ENCODE data around the gene PARP6. TPM values are rescaled to one million over a fixed set of nuclear protein-coding genes. Genes with fewer than 3 reads are reported as not detected.
A peak's percentile ranks its signal among the peaks of the same experiment; 100 is the strongest.

The PARP6 gene
- total and polyA plus RNA-seq, 9 donors: 44.5 to 97.4 (median 70.0) TPM

DNA sequence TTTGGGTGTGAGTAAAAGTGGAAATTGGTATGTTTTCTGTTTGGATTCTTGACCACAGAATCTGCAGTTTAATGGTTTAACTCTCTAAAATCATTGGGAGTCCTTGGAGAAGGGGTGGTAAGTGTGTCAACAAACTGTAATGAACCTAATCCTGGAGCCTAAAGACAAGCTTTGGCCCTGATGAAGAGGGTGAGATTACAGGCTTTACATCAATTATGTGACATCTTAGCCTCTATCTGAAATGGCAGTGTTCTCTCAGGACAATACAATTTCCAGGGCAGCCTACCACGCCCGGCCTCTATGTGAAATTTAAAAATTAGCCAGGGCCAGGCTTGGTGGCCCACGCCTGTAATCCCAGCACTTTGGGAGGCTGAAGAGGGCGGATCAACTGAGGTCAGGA is 37.1 kb downstream of the PARP6 start:
- no peak for DNase-seq
- intact Hi-C loops (cut with DNase I): no loop called here
- no peaks in the 10 kb centered on the region for H3K9me3 ChIP-seq
- H3K4me1 ChIP-seq (ENCODE audit: insufficient read depth): no peaks in the 10 kb centered on the region
- H3K27me3 ChIP-seq: no peaks in the 10 kb centered on the region
- H3K36me3 ChIP-seq: no peaks in the 10 kb centered on the region
- 93 to 97% (median 94%) methylated on average over 4 of the region's 4 CpGs for WGBS, 3 donors
- TF ChIP-seq, protein P1, sequence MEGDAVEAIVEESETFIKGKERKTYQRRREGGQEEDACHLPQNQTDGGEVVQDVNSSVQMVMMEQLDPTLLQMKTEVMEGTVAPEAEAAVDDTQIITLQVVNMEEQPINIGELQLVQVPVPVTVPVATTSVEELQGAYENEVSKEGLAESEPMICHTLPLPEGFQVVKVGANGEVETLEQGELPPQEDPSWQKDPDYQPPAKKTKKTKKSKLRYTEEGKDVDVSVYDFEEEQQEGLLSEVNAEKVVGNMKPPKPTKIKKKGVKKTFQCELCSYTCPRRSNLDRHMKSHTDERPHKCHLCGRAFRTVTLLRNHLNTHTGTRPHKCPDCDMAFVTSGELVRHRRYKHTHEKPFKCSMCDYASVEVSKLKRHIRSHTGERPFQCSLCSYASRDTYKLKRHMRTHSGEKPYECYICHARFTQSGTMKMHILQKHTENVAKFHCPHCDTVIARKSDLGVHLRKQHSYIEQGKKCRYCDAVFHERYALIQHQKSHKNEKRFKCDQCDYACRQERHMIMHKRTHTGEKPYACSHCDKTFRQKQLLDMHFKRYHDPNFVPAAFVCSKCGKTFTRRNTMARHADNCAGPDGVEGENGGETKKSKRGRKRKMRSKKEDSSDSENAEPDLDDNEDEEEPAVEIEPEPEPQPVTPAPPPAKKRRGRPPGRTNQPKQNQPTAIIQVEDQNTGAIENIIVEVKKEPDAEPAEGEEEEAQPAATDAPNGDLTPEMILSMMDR (IDR thresholded peaks at IDR 0.05): no peak
- no peak for TF ChIP-seq EP300 (IDR thresholded peaks at IDR 0.05)
- no peak for TF ChIP-seq POLR2A (IDR thresholded peaks at IDR 0.05)
- no peak overlapping the region for H3K27ac ChIP-seq
- H3K4me3 ChIP-seq: no peak overlapping the region

DNA sequence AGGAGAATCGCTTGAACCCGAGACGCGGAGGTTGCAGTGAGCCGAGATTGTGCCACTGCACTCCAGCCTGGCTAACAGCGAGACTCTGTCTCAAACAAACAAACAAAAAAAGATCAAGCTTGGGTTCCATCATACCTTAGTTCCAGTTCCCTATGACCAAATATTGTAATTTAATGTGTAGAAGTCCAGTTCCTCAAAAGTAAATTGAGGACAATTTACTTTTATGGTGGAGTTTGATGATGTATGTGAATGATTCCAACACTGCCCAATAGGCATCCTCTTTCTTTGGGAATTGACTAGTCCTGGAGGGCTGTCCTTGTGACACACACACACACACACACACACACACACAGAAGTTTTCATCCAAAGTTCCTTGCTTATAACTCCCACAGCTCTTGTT is 38.6 kb downstream of the PARP6 start:
- no peak overlapping the region for H3K4me3 ChIP-seq
- 95 to 98% (median 96%) methylated on average over 6 of the region's 6 CpGs for WGBS, 3 donors
- no peaks in the 10 kb centered on the region for H3K27me3 ChIP-seq
- H3K27ac ChIP-seq: no peak overlapping the region
- H3K4me1 ChIP-seq (ENCODE audit: insufficient read depth): peaks cover 7% of the 10 kb centered on the region
- intact Hi-C loops (cut with DNase I): loop anchor here in 1 of 4 donors (5.0 kb wide), 1 partner anchor 39 kb away; the partner anchor contains the start of gene PARP6
- TF ChIP-seq, protein P1 (IDR thresholded peaks at IDR 0.05): no peak
- TF ChIP-seq EP300 (IDR thresholded peaks at IDR 0.05): no peak
- TF ChIP-seq POLR2A (IDR thresholded peaks at IDR 0.05): no peak
- DNase-seq: no peak
- H3K9me3 ChIP-seq: no peaks in the 10 kb centered on the region
- H3K36me3 ChIP-seq: no peaks in the 10 kb centered on the region

DNA sequence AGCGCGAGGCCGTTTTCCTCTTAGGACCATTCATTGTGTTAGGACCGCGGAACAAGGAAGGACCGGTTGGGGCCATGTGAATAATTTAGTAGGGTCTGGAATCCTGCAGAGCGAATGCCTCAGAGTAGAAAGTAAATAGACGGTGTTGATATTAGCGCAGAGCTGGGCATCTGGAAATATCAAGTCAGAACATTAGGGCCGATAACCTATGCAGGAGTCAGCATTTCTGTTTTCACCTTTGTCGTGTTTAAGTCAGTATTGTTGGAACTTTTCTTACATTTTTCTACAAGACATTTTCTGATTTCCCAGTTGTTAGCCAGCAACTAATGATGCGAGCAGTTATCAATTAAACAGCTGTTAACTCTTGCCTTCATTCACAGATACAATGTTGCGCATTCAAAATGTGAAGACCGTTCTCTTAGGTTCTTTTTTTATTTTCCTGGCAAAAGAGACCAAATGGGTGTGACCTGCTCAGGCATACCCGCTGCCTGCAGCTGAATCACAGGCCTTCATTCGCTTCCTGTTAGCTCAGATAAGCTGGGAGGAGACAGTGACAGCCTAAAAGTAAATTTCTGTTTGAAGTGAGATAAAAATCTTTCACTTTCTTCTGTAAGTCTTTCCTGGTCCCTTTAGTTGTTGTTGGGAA is 40.4 kb downstream of the PARP6 start:
- no peak for DNase-seq
- H3K4me3 ChIP-seq: peak overlapping the region; percentile 88
- H3K4me1 ChIP-seq (ENCODE audit: insufficient read depth): peaks cover 14% of the 10 kb centered on the region
- intact Hi-C loops (cut with DNase I): loop anchor here in 2 of 4 donors (2.0 to 5.0 kb wide), 2 partner anchors 40 to 41 kb away; partner anchors contain the start of gene PARP6 (in 2 of the 2)
- no peak for TF ChIP-seq POLR2A (IDR thresholded peaks at IDR 0.05)
- TF ChIP-seq, protein P1 (IDR thresholded peaks at IDR 0.05): no peak
- TF ChIP-seq EP300 (IDR thresholded peaks at IDR 0.05): no peak
- H3K27me3 ChIP-seq: no peaks in the 10 kb centered on the region
- WGBS, 3 donors: 1 to 3% (median 2%) methylated on average over 16 of the region's 16 CpGs
- no peaks in the 10 kb centered on the region for H3K9me3 ChIP-seq
- H3K27ac ChIP-seq: peak overlapping the region; percentile 90 to 99
- no peaks in the 10 kb centered on the region for H3K36me3 ChIP-seq

DNA sequence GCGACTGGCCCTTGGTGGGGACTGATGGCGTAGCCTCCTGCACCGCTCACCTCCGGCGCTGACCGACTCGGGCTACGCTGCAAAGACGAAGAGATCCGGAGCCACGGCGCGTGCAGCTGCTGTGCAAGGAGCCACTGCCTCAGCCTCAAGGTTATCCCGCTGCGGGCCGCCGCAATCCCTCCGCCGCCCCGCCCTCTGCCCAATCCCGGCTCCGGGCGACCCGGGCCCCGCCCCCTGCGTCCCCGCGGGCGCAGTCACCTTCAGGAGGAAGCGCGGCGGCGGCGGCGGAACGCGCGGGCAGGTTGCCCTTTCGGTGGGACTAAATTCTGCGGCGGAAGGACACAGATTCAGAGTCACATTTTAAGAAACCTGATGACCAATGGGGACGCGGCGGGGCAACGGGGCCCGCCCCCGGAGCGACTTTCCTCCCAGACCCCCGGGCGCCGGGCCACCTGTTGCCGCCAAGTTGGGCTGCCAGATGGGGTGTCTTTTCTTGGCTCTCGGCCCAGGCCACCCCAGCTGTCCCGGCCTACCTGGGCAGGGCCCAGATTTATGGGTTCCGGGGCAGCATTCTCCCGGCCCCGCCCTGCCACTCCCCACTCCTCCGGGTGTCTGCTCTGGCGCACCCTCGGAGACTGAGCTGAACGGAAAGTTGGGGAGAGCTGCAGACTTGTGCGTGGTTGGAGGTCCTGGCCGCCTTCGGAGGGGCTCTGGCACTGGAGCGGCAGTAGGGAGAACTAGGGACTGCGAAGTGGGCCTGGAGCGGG is 41.1 kb downstream of the PARP6 start, which contains the start of gene PKM:
TSS of gene PKM (minus strand) at position 125 of the 767 bp plus-strand sequence. CDS start 12,093 bp downstream, outside the sequence.
- Histone ChIP-seq H3K4me1 (ENCODE audit: insufficient read depth) (peaks cover 18% of the 10 kb centered on the region), H3K27ac (peak within 1 kb of the TSS; percentile 90 to 99), H3K36me3 (no peaks in the 10 kb centered on the region), H3K27me3 (no peaks in the 10 kb centered on the region), H3K4me3 (peak within 1 kb of the TSS; percentile 88), H3K9me3 (no peaks in the 10 kb centered on the region)
- 0 to 1% (median 1%) methylated on average over 52 to 67 of the region's 67 CpGs for WGBS, 3 donors
- DNase-seq: peak; percentile 93 to 97 (median 94)
- intact Hi-C loops (cut with DNase I): loop anchor here in 2 of 4 donors (2.0 to 5.0 kb wide), 2 partner anchors 41 to 42 kb away; partner anchors contain the start of gene PARP6 (in 2 of the 2)
- TF ChIP-seq, protein P1 (IDR thresholded peaks at IDR 0.05): no peak
- TF ChIP-seq POLR2A (IDR thresholded peaks at IDR 0.05): peak; percentile 88

Data from ovary (tissue), 9 donors.